Progenitor cell of endocrine pancreas (in vitro differentiated cells): ENCODE measurements around the gene SIRPA. TPM values are rescaled to one million over a fixed set of nuclear protein-coding genes. Genes with fewer than 3 reads are reported as not detected.

ENCODE experiments used
- DNase-seq: peaks from one replicate; pipeline ENCODE4 v3.0.0; 2021; ENCODE audit warnings: low spot score; ENCODE audit not compliant: unreplicated experiment
- H3K27ac Mint-ChIP-seq: 2 replicates; pipeline ENCODE4 v1.8.0; 2021; ENCODE audit warnings: mild to moderate bottlenecking, moderate library complexity, mixed read lengths
- H3K27me3 Mint-ChIP-seq: 2 replicates; pipeline ENCODE4 v1.8.0; 2021; ENCODE audit warnings: mixed read lengths
- H3K36me3 Mint-ChIP-seq: 2 replicates; pipeline ENCODE4 v1.8.0; 2022; ENCODE audit warnings: mixed read lengths; ENCODE audit not compliant: insufficient read depth
- H3K4me1 Mint-ChIP-seq: 2 replicates; pipeline ENCODE4 v1.8.0; 2021; ENCODE audit warnings: low read depth, mixed read lengths
- H3K4me3 Mint-ChIP-seq: 2 replicates; pipeline ENCODE4 v1.8.0; 2021; ENCODE audit warnings: low read depth, mild to moderate bottlenecking, moderate library complexity, mixed read lengths
- H3K9me3 Mint-ChIP-seq: 2 replicates; pipeline ENCODE4 v1.8.0; 2021; ENCODE audit warnings: low read depth, mixed read lengths
- total RNA-seq: library from RNA; stranded (reverse); gene quantifications from 2 replicates; pipeline ENCODE4 v1.2.1, GENCODE V29; 2021
- TF ChIP-seq, protein P1 (sequence below): fragments of 200-600 bp; sonication (generic); IDR thresholded peaks from one replicate; pipeline ENCODE4 v1.5.0; 2021; ENCODE audit warnings: antibody characterized with exemption, mild to moderate bottlenecking; ENCODE audit not compliant: unreplicated experiment

Gene SIRPA
- total RNA-seq, 1 donor from 2014 or later, result 16.2 TPM

DNA sequence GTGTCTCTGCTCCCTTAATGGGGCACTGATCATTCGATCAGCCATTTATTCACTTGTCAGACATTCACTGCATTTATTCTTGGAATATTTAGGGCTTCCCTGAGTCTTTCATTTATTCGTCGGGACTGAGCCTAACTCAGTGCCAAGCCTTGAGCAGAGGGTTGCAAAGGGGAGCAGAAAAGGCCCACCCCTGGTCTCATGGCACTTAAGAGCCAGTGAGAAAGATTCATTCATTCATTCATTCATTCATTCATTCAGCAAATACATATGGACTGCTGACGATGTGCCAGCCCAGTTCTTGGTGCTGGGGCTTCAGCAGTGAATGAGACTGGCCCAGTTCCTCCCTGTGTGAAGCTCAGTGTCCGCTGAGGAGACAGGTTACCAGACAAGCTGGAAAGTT, 36.6 kb downstream of the SIRPA start:
- Mint-ChIP-seq H3K27ac (no peak overlapping the region), H3K9me3 (no peaks in the 10 kb centered on the region), H3K4me3 (no peak overlapping the region), H3K27me3 (peaks cover 19% of the 10 kb centered on the region), H3K4me1 (peaks cover 11% of the 10 kb centered on the region), H3K36me3 (peaks cover 4% of the 10 kb centered on the region)
- TF ChIP-seq, protein P1, sequence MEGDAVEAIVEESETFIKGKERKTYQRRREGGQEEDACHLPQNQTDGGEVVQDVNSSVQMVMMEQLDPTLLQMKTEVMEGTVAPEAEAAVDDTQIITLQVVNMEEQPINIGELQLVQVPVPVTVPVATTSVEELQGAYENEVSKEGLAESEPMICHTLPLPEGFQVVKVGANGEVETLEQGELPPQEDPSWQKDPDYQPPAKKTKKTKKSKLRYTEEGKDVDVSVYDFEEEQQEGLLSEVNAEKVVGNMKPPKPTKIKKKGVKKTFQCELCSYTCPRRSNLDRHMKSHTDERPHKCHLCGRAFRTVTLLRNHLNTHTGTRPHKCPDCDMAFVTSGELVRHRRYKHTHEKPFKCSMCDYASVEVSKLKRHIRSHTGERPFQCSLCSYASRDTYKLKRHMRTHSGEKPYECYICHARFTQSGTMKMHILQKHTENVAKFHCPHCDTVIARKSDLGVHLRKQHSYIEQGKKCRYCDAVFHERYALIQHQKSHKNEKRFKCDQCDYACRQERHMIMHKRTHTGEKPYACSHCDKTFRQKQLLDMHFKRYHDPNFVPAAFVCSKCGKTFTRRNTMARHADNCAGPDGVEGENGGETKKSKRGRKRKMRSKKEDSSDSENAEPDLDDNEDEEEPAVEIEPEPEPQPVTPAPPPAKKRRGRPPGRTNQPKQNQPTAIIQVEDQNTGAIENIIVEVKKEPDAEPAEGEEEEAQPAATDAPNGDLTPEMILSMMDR, result no peak
- DNase-seq, result no peak

DNA sequence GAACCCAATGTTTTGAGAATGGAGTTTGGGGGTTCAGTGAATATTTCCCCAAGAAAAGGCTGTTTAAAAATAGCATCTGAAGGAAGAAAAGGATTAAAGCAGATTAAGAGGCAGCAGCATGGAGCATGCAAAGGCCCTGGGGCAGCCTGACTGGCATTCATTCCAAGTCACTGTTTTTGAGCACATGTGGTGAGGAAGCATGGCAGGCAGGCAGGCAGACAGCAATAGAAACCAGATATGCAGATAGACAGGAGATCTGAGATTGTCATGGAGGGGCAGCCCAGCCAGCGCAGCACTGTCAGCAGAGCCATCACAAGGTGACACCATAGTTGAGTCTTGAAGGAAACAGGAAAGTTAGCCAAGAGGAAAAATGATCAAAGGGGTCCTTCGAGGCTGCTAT, 37.8 kb downstream of the SIRPA start:
- Mint-ChIP-seq H3K27me3 (peaks cover 19% of the 10 kb centered on the region), H3K27ac (peak overlapping the region; percentile 50), H3K4me3 (no peak overlapping the region), H3K4me1 (peaks cover 11% of the 10 kb centered on the region), H3K36me3 (peaks cover 2% of the 10 kb centered on the region), H3K9me3 (no peaks in the 10 kb centered on the region)
- no peak for DNase-seq
- TF ChIP-seq, protein P1, result no peak

DNA sequence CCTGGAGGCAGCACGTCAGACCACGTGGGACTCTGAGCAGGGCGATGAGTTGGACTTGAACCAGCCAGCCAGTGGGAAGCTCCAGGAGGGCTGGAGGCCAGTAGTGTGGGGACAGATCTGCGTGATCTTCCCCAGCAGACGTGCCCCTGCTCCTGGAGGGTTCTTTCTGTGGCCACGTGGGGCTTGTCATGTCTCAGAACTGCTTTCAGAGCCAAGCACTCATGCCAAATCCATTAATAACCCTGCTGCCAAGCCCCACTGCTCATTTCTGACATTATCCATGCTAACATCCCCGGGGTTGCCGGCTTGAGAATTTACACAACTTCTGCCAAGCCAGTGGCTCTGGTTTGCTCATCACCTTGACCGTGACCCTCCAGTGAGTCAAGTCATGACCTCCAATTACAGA, 38.3 kb downstream of the SIRPA start:
- Mint-ChIP-seq H3K36me3 (peaks cover 3% of the 10 kb centered on the region), H3K9me3 (no peaks in the 10 kb centered on the region), H3K4me1 (peaks cover 11% of the 10 kb centered on the region), H3K27me3 (peaks cover 19% of the 10 kb centered on the region), H3K4me3 (no peak overlapping the region), H3K27ac (no peak overlapping the region)
- DNase-seq, result no peak
- TF ChIP-seq, protein P1, result no peak

DNA sequence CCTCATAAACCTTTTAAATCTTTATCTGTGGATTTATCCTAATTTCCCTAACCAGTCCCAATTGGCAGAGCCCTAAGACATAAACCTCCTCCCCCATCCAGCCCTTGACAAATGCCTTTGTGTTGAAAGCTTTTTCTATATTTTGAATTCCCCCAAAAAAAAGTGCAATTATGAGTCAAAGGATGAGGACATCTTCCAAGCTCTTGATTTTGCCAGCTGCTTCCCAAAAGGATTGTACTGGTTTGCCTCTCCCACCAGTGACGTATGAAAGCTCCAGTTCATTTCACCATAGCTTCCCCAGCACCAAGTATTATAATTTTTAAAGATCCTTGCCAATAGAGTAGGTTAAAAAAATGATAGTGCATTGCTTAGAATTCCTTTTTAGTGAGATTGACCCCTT, 38.9 kb downstream of the SIRPA start:
- peaks cover 2% of the 10 kb centered on the region for H3K36me3 Mint-ChIP-seq
- no peak for DNase-seq
- no peak overlapping the region for H3K27ac Mint-ChIP-seq
- H3K4me3 Mint-ChIP-seq, result no peak overlapping the region
- H3K27me3 Mint-ChIP-seq, result peaks cover 17% of the 10 kb centered on the region
- H3K4me1 Mint-ChIP-seq, result peaks cover 11% of the 10 kb centered on the region
- TF ChIP-seq, protein P1, result no peak
- no peaks in the 10 kb centered on the region for H3K9me3 Mint-ChIP-seq

DNA sequence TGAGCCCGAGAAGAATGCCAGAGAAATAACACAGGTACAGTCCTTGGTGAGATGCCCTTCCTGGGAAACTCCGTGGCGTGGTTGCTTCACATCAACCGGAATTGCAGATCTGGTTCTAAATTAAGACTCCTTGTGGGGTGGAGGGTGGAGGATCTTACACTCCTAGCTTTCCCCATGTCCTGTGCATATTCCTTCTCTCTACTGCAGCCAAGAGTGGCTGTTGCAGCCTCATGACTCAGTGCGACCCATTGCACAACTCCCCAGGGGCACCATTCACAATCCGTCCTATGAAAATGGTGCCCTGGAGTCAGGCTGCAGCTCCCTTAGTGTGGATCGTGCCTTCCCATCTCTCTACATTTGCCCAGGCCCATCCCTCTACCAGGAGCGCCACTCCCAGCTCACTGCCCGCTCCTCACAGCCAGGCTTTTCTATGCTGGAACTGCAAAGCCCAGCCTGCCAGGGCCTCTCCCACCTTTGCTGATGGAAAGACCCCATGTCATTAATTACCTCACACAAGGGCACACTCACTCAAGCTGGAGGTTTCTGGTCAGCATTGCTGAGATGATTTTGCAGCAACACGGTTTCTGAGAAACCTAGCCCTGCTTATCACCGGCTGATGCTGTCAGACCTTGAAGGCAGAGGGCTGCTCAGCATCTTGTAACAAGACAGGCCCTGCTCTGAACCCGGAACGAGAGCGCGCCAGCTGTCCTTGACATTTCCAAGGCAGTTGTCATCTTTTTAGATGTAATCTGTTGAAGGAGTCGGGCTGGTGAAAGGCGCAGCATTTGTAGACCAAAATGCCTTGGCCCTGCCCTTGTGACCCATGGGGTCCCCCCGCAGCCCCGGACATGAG, 39.7 kb downstream of the SIRPA start:
- TF ChIP-seq, protein P1, result no peak
- Mint-ChIP-seq H3K36me3 (peaks cover 2% of the 10 kb centered on the region), H3K27ac (peak overlapping the region; percentile 56), H3K9me3 (no peaks in the 10 kb centered on the region), H3K27me3 (peaks cover 15% of the 10 kb centered on the region), H3K4me3 (no peak overlapping the region), H3K4me1 (peaks cover 11% of the 10 kb centered on the region)
- no peak for DNase-seq
